Astrocyte of the hippocampus (primary cell): ENCODE measurements around the gene KCTD19.

ENCODE experiments used
- DNase-seq: peaks from one replicate; pipeline ENCODE4 v3.0.0; 2011; ENCODE audit warnings: low read depth, low spot score

KCTD19 gene

GRCh38 chr16:67317853-67318252 lies 8.7 kb downstream of the KCTD19 start:
- no peak for DNase-seq

GRCh38 chr16:67312719-67313118 lies 13.8 kb downstream of the KCTD19 start:
- DNase-seq, result no peak

GRCh38 chr16:67311607-67312488 lies 14.7 kb downstream of the KCTD19 start:
- peak; percentile 96 for DNase-seq

DNA sequence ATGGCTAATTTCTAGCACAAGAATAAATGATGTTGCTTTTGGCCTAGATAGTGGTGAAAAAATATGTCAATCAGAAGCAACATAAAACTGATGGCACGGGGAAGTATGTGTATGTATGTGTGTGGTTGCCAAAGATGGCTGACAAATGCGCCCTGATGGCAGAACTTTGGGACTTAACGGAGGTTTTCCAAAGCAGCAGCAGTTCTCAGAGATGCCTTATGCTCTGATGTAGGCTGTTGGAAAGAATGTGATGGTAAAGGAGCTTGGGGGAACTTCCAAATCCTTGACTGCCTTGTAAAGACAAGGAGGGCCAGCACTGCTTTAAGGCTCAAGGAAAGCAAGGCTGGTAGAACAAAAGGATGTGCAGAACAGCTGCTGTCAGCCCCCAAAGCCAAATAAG lies 16.0 kb downstream of the KCTD19 start:
- no peak for DNase-seq

- no peak for DNase-seq
Measured at GRCh38 chr16:67305216-67306071, 21.1 kb downstream of the KCTD19 start.

DNA sequence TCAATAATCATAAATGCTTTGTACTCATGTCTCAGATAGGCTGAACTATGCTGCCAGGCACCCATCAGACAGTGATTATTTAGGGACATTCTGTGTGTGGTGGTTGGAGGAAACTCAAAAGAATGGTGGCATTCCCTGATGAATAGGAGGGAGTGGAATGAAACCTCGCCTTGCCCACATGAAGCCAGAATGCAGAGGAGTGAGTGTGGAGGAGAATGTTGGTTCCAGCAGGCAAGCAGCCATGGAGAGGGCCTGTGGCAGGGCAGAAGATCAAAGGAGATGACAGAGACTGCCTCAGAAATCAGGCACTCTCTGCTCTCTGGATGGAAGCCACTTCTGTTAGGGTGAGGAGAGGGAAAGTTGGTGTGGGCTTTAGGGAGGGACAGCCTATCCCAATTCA lies 22.5 kb downstream of the KCTD19 start:
- peak; percentile 60 for DNase-seq

GRCh38 chr16:67302970-67303369 lies 23.6 kb downstream of the KCTD19 start:
- DNase-seq, result no peak

DNA sequence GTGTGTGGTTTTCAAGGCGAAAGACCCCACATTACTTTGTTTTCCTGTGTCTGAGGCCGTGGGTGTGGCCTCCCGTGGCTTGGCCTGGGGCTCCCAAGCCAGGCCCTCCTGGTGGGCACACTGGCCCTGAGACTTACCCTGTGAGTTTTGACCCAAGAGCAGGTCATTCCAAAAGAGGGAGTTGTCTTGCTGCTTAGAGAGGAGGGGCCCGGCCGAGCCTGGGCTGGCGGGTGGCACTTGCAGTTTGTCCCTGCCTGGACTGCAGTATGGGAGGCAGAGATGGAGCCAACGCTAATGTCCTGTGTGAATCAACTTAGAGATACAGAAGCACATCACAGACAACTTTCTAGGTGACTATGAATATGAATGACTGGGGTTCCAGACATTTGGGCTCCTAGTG lies 24.5 kb downstream of the KCTD19 start:
- no peak for DNase-seq

- DNase-seq, result peak; percentile 61
Measured at GRCh38 chr16:67301080-67301782, 25.3 kb downstream of the KCTD19 start.

DNA sequence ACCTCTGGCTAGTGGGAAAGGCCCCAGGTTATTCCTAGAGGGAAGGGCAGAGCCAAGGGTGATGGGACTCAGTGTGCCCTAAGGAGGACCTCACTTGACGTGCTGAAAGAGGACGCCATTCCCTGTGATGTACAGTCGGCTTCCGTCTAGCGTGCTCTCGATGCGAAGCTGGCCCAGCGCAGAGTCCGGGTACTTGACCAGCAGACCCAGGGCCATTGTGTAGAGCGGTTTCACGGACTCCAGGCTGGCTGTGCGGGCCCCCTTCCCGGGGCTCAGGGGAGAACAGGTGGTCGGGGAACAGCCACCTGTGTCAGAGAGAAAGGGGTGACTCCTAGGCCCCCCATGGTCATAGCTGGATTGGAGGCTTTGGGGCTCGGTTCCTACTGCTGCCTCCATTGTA lies 27.3 kb downstream of the KCTD19 start:
- no peak for DNase-seq

- no peak for DNase-seq
Measured at GRCh38 chr16:67298277-67298676, 28.3 kb downstream of the KCTD19 start.

DNA sequence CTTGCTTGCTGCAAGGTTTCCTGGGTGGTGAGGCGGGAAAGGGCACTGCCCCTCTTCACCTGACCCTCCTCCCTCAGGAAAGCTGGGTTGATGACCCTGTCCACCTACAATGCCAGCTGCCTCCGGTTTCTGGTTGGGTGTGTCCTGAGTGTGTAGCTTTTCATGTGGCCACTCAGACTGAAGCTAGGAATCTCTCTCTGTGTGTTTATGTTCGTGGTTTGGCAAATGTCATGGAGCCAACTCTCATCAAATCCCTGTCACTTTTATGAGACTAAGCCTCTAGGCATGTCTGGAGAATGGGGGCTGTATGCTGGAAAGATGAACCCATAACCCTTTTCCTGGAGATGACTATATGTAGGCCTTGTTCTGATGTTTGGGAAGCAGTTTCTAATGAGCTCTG lies 30.1 kb downstream of the KCTD19 start:
- peak; percentile 85 for DNase-seq

DNA sequence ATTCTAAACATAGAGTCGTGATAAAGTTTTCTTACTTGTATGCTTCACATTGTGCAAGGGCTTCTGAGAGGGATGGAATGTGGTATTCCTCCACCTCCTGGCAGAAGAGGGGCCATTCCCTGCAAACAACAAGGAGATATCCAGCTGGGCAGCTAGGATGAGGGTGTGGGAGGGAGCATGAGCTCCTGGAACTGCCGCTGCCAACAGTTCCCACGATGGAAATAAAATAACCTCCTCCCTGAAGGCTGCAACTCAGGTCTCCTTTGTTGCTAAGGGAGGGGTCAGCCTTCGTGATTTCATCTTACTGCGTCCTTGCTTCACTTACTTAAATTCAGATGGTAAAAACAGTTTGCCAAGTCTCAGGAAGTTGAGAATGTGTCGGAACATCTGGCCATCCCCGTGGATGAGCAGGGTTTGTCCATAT lies 31.6 kb downstream of the KCTD19 start:
- DNase-seq, result no peak

- no peak for DNase-seq
Measured at GRCh38 chr16:67294171-67294757, 32.3 kb downstream of the KCTD19 start.

- DNase-seq, result no peak
Measured at GRCh38 chr16:67291461-67291860, 35.1 kb downstream of the KCTD19 start.

DNA sequence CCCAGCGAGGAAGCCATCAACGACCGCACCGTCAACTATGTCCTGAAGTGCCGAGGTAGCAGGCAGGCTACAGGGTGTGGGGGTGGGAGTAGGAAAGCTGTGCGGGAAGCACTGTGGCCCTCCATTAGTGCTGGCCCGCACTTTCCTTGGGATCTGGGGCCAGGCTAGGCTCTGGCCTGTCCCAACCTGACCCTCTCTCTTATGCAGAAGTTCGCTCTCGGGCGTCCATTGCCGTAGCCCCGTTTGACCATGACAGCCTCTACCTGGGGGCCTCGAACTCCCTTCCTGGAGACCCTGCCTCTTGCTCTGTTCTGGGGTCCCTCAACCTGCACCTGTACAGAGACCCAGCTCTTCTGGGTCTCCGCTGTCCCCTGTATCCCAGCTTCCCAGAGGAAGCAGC lies 38.6 kb downstream of the KCTD19 start:
- DNase-seq, result no peak

DNA sequence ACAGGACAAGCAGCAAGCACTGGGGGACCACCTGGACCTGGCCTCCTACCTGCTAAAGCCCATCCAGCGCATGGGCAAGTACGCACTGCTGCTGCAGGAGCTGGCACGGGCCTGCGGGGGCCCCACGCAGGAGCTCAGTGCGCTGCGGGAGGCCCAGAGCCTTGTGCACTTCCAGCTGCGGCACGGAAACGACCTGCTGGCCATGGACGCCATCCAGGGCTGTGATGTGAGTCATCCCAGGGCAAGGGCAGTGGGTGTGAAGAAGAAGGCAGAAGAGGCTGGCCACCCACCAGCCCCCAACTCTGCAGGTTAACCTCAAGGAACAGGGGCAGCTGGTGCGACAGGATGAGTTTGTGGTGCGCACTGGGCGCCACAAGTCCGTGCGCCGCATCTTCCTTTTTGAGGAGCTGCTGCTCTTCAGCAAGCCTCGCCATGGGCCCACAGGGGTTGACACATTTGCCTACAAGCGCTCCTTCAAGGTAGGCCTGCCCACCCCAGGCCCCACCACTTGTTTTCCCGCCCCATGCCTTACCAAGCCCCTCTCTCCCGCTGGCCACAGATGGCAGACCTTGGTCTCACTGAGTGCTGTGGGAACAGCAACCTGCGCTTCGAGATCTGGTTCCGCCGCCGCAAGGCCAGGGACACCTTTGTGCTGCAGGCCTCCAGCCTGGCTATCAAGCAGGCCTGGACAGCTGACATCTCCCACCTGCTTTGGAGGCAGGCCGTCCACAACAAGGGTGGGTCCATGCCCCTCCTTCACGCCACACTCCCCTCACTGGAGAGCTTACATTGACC lies 39.9 kb downstream of the KCTD19 start:
- peak; percentile 39 for DNase-seq

DNA sequence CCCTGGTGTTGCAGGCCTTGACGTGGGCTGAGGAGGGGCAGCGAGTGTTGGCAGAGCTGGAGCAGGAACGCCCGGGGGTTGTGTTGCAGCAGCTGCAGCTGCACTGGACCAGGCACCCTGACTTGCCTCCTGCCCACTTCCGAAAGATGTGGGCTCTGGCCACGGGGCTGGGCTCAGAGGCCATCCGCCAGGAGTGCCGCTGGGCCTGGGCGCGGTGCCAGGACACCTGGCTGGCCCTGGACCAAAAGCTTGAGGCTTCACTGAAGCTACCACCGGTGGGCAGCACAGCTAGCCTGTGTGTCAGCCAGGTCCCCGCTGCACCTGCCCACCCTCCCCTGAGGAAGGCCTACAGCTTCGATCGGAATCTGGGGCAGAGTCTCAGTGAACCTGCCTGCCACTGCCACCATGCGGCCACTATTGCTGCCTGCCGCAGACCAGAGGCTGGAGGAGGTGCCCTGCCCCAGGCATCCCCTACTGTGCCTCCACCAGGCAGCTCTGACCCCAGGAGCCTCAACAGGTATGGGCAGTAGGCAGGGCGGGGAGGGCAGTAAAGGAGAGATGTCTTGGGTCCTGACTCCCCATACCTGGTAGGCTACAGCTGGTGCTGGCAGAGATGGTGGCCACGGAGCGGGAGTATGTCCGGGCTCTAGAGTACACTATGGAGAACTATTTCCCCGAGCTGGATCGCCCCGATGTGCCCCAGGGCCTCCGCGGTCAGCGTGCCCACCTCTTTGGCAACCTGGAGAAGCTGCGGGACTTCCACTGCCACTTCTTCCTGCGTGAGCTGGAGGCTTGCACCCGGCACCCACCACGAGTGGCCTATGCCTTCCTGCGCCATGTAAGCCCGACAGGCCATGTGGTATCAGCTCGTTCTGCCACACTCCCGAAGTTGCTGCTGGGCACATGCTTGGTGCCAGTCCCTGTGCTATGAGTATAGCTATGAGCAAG lies 41.6 kb downstream of the KCTD19 start:
- DNase-seq, result peak; percentile 71

GRCh38 chr16:67283826-67284555 lies 42.5 kb downstream of the KCTD19 start:
- no peak for DNase-seq
